GM06990 (cell line): ENCODE data around the gene FBXL13.
"Not testable (repeated sequence)": the region's sequence is repeated elsewhere in the genome, so short reads cannot be mapped to it uniquely, and the experiment has no call there.

Source experiments
- DNase-seq: peaks from one replicate; pipeline ENCODE4 v3.0.0-alpha.2; 2011; ENCODE audit not compliant: insufficient read length; ENCODE audit errors: extremely low read depth
- H3K27me3 ChIP-seq: replicated peaks from 2 replicates; pipeline ENCODE4 v1.6.0; 2011; ENCODE audit warnings: low read length; ENCODE audit not compliant: control insufficient read depth, insufficient read depth
- H3K36me3 ChIP-seq: 2 replicates; pipeline ENCODE4 v1.5.1; 2011; ENCODE audit warnings: low read length; ENCODE audit not compliant: control insufficient read depth, insufficient read depth
- H3K4me3 ChIP-seq: replicated peaks from 2 replicates; pipeline ENCODE4 v1.5.1; 2011; ENCODE audit warnings: low read depth, mild to moderate bottlenecking, control low read depth, low read length
- TF ChIP-seq, protein P1 (sequence below): IDR thresholded peaks from 2 replicates; pipeline ENCODE4 v1.5.1; 2011; ENCODE audit warnings: low read length, control low read depth, mild to moderate bottlenecking, inconsistent platforms; ENCODE audit not compliant: insufficient read depth, poor library complexity, severe bottlenecking

FBXL13 gene

GRCh38 chr7:103031024-103031423 lies 43.6 kb downstream of the FBXL13 start:
- TF ChIP-seq, protein P1, sequence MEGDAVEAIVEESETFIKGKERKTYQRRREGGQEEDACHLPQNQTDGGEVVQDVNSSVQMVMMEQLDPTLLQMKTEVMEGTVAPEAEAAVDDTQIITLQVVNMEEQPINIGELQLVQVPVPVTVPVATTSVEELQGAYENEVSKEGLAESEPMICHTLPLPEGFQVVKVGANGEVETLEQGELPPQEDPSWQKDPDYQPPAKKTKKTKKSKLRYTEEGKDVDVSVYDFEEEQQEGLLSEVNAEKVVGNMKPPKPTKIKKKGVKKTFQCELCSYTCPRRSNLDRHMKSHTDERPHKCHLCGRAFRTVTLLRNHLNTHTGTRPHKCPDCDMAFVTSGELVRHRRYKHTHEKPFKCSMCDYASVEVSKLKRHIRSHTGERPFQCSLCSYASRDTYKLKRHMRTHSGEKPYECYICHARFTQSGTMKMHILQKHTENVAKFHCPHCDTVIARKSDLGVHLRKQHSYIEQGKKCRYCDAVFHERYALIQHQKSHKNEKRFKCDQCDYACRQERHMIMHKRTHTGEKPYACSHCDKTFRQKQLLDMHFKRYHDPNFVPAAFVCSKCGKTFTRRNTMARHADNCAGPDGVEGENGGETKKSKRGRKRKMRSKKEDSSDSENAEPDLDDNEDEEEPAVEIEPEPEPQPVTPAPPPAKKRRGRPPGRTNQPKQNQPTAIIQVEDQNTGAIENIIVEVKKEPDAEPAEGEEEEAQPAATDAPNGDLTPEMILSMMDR: no peak
- Histone ChIP-seq H3K36me3 (no peaks in the 10 kb centered on the region), H3K27me3 (no peaks in the 10 kb centered on the region), H3K4me3 (no peak overlapping the region)
- DNase-seq: no peak

GRCh38 chr7:103025341-103025740 lies 49.3 kb downstream of the FBXL13 start:
- DNase-seq: no peak
- H3K27me3 ChIP-seq: no peaks in the 10 kb centered on the region
- no peaks in the 10 kb centered on the region for H3K36me3 ChIP-seq
- TF ChIP-seq, protein P1: no peak
- no peak overlapping the region for H3K4me3 ChIP-seq

DNA sequence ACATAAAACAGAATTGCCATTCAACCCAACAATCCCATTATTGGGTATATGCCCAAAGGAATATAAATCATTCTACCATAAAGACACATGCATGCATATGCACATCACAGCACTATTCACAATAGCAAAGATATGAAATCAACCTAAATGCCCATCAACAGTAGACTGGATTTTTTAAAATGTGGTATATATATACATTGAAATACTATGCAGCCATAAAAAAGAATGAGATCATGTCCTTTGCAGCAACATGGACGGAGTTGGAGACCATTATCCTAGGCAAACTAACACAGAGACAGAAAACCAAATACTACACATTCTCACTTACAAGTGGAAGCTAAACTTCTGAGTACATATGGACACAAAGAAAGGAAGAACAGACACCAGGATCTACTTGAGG lies 51.0 kb downstream of the FBXL13 start:
- H3K36me3 ChIP-seq, H3K27me3 ChIP-seq, DNase-seq, H3K4me3 ChIP-seq: not testable (repeated sequence)

DNA sequence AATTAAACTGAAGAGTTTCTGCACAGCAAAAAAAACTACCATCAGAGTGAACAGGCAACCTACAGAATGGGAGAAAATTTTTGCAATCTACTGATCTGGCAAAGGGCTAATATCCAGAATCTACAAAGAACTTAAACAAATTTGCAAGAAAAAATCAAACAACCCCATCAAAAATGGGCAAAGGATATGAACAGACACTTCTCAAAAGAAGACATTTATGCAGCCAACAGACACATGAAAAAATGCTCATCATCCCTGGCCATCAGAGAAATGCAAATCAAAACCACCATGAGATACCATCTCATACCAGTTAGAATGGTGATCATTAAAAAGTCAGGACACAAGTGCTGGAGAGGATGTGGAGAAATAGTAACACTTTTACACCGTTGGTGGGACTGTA lies 53.1 kb downstream of the FBXL13 start:
- H3K36me3 ChIP-seq: not testable (repeated sequence)

DNA sequence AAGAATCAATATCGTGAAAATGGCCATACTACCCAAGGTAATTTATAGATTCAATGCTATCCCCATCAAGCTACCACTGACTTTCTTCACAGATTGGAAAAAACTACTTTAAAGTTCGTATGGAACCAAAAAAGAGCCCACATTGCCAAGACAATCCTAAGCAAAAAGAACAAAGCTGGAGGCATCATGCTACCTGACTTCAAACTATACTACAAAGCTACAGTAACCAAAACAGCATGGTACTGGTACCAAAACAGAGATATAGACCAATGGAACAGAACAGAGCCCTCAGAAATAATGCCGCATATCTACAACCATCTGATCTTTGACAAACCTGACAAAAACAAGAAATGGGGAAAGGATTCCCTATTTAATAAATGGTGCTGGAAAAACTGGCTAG lies 53.7 kb downstream of the FBXL13 start:
- not testable (repeated sequence) for H3K4me3 ChIP-seq, H3K36me3 ChIP-seq, H3K27me3 ChIP-seq, DNase-seq

More for the DNA sequence above, 53.1 kb downstream of the FBXL13 start:
- not testable (repeated sequence) for DNase-seq, H3K4me3 ChIP-seq, H3K27me3 ChIP-seq

GRCh38 chr7:103018295-103018694 lies 56.3 kb downstream of the FBXL13 start:
- not testable (repeated sequence) for H3K4me3 ChIP-seq, DNase-seq, H3K36me3 ChIP-seq, H3K27me3 ChIP-seq

DNA sequence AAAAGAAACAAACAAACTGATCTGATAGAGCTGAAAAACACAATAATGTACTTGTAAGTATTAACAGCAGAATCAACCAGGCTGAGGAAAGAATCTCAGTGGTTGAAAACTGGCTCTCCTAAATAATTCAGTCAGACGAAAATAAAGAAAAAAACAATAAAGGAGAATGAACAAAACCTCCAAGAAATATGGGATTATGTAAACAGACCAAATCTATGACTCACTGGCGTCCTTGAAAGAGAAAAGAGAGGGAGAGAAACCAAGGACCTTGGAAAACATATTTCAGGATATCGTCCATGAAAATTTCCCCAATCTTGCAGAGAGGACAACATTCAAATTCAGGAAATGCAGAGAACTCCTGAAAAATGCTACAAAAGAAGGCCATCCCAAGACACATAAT lies 62.9 kb downstream of the FBXL13 start:
- no peaks in the 10 kb centered on the region for H3K36me3 ChIP-seq
- DNase-seq: no peak
- no peaks in the 10 kb centered on the region for H3K27me3 ChIP-seq
- H3K4me3 ChIP-seq: no peak overlapping the region
- TF ChIP-seq, protein P1: no peak

- H3K27me3 ChIP-seq: no peaks in the 10 kb centered on the region
- DNase-seq: no peak
These were observed 64.4 kb downstream of the FBXL13 start for GRCh38 chr7:103010211-103010610.

More at GRCh38 chr7:103010211-103010610, 64.4 kb downstream of the FBXL13 start:
- TF ChIP-seq, protein P1: no peak
- Histone ChIP-seq H3K4me3 (no peak overlapping the region), H3K36me3 (no peaks in the 10 kb centered on the region)
